HG02678 (cell line): ENCODE results near the gene ST6GAL1.
A peak's percentile ranks its signal among the peaks of the same experiment; 100 is the strongest.

Experiments used
- ATAC-seq: cut with Tn5 transposase; IDR thresholded peaks from one replicate; pipeline ENCODE4 v1.9.1; 2021; ENCODE audit warnings: mild to moderate bottlenecking, moderate library complexity; ENCODE audit not compliant: unreplicated experiment

ST6GAL1 gene

DNA sequence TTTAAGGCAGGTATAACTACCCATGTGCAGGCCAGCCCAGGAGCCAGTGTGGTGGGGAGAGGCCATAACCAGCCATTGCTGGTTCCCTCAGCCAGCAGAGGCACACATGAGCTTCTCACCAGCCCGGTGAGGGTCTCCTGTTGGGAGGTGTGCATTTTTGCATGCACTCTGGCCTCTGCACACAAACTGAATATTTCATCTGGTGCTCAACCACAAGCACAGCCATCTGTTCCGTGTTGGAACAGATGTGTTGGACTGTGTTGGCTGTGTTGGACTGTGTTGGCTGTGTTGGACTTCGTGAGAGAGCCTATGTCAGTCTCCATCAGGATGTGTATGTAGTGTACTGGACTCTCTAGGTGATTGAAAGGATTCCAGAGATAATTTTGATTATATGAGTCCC is 141.8 kb downstream of the ST6GAL1 start:
- no peak for ATAC-seq

DNA sequence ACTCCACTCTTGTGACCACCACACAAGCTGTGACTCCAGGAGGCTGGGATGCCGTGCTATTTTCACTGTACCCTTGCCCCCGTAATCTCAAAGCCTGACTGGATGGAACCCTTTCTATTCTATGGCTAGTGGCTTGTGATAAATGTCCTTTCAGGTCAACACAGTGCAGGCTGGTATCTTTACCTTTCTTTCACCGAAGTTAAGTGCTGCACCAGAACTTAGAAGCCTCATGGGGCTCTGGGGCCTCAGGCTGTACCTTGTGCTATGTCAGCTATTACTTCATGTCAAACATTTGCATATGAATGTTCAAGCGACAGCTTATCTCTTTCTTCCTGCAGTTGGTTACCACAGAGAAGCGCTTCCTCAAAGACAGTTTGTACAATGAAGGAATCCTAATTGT is 142.2 kb downstream of the ST6GAL1 start:
- ATAC-seq = no peak

DNA sequence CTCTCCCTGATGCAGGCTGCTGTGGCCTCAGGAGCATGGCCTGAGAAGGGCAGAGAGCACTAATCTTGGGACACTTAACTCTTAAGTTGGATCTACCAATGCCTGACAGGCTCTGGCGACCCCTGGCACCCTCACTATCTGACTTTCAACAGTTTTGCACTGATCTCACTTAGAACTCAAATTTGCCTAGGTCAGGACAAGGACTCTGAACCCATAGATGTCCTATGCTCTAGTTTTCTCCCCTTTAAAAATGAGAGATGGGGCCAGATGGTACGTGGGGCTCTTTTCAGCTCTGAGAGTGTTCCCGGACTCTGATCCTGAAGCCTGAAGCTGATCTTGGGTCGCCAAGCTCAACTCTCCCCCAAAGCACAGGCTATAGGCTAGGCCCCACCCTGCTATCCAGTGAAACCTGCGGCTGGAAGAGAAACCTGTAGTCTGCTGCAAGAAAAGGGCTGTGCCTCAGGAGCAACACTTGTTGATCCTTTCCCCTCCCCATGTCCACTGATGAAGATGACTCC is 143.3 kb downstream of the ST6GAL1 start:
- no peak for ATAC-seq

DNA sequence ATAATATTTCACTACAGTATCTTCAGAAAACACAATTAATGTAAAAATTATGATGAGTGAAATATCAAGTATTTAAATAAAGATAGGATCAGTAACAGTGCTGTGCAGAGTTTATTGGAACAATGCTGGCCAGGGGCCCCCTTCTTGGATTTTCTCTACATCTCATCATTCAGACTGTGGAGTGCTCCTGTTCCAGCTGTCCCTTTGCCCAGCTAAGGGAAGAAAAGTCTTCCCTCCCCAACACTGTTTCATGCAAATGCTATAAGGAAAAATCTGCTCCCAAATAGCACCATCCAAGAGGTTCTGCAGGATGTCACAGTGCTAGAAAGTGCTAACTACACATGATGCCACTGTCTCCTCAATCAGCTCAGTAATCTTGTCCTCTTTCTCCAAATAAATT is 144.5 kb downstream of the ST6GAL1 start:
- no peak for ATAC-seq

DNA sequence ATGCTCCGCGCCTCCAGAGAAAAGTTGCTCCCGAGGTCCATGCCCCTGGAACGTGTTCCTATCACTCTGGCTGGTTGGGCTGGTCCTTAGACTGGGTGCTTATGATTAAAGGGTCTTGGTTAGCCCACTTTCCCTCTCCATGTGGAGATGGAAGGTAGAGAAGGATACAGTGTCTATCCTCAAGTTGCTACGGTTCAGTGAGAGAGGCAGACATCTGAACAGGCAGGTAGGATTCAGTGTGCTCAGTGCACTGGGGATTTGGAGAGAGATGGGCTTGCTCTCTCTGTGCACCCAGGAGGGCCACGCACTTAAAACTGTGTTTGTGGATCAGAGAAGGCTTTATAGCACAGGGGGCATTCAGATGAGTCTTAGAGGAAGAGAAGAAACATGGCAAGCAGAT is 146.0 kb downstream of the ST6GAL1 start:
- no peak for ATAC-seq

DNA sequence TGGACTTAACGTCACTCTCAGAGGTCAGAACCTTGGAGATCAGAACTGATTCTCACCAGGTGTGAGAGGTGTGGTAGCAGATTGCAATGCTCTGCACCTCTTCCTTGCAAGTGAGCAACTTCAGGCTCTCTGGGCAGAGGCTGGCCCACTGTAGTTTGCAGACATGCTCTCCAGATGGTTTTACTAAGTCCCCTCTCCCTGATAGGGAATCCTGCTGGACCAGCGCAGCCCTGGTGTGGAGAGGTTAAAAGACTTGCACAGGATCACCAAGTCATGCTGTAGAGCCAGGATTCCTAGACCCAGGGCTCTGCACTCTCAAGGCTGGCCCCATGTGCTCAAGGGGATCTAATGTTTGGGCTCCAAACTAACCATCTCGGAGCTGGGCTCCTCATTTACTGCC is 146.8 kb downstream of the ST6GAL1 start:
- no peak for ATAC-seq

DNA sequence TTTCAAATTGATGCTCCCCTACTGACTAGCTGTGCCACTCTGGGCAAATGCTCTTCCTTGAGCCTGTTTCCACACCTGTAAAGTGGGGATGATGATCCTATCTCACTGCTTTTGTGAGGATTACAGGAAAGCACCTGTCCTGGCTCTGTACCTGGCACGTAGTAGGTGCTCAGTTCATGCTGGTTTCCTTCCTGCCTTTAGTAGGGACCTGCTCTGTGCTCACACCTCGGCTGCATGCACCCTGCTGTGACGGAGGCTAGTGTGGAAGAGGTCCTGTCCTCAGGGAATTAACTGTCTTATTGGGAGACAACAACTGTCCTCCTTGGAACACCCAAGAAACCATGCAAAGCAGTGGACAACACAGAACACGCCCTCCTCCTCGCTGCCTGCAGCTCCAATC is 147.2 kb downstream of the ST6GAL1 start:
- ATAC-seq = no peak

DNA sequence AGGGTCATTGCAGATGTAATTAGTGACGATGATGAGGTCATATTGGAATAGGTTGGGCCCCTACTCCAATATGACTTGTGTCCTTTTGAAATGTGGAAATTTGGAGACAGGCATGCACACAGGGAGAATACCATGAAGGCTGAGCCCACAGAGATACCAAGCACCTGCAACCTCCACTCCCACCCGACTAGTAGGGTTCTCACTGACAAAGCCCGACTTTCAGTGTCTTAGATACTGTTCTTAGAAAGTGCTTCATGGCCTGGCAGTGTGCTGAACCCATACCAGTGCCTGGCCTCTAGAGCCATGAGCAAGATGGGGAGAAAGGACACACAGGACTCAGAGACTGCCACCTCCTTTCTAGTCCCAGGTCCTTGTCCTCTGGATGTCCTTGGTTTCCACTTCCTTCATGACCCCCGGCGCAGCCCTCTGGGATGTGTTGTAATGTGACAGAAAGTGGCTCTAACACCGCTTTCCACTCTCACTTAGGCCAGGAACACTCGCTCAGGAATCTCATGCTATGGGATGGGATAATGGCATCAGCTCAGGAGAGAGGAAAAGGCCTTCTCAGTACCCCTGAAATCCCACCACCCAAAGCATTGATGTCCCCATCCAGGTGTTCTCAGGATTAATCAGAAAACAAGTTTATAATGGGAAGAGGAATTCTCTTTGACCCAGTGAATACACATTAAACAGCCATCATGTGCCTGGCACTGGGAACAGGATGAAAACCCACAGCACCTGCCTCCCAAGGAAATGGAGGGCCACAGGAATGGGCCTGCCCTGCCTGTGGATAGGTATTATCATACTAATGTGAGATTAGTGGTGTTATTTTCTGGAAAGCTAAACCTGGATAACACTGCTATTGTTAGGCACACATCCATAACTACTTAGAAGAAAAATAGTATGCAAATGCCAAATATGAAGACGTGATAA is 149.0 kb downstream of the ST6GAL1 start:
- no peak for ATAC-seq

DNA sequence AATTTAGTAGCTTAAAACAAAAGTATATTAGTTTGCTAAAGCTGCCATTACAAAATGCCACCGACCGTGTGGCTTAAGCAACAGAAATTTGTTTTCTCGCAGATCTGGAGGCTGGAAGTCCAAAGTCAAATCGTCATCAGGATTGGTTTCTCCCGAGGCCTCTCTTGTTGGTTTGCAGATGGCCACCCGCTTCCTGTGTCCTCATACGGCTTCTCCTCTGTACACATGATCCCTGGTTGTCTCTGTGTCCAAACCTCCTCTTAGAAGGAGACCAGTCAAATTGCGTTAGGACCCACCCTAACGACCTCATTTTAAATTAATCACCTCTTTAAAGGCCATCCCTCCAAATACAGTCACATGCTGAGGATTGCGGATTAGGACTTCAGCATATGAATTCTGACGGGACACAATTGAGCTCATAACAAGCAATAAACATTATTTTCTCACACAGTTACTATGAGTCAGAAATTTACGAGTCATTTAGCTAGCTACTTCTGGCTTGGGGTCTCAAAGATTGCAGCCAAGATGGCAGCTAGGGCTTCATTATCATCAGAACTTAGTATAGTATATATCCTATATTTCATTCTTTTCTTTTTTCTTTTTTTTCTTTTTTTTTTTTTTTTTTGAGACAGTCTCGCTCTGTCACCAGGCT is 150.6 kb downstream of the ST6GAL1 start:
- no peak for ATAC-seq

DNA sequence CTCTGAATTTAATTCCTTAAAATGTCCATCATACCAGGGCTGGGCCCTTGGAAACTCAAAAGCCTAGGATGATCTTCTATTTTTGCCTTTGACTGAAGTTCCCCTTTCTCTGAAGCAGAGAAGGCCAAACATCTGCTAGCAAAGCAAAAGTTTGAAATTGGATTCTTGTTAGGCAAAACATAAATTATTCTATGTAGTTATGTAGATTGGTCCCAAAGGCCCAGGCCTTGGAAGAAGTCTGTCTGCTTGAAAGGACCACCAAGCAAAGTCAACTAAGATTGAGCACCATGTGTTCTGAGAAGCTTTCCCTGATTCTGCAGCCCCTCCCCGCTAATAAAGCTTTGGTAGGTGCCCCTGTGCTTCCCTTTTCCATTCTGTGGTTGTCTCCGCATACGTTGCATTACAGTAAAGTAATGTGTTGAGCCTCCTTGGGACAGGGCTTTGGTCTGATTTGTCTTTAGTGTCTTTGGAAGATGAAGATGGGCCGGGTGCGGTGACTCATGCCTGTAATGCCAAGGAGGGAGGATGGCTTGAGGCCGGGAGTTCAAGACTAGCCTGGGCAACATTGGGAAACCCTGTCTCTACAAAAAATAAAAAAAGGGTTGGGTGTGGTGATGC is 152.5 kb downstream of the ST6GAL1 start:
- no peak for ATAC-seq

DNA sequence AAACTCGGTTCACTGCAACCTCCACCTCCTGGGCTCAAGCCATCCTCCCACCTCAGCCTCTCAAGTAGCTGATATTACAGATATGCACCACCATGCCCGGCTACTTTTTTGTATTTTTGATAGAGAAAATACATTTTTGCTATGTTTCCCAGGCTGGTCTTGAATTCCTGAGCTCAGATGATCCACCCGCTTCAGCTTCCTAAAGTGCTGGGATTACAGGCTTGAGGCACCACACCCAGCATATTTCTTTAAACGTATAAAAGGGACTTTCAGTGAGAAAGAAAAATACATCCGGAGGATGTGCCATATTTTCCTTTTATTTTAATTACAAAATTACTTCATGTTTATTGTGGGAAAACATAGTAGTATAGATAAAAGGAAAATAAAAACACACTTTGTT is 153.8 kb downstream of the ST6GAL1 start:
- ATAC-seq = no peak

DNA sequence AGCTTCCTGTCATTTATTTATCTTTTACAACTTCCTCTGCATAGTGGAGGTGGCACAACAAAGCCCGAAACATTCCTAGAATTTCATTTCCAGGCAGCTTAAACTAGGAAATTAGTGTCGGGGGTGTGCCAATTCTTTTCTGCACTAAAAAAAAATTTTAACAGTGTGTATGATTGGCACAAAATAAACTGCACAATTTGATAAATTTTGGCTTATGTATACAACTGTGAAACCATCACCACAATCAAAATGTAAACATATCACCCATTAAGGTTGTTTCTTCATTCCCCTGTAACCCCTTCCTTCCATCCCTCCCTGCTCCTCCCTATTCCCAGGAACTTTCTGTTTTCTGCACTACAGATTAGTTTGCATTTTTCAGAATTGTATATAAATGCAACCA is 154.3 kb downstream of the ST6GAL1 start:
- no peak for ATAC-seq

DNA sequence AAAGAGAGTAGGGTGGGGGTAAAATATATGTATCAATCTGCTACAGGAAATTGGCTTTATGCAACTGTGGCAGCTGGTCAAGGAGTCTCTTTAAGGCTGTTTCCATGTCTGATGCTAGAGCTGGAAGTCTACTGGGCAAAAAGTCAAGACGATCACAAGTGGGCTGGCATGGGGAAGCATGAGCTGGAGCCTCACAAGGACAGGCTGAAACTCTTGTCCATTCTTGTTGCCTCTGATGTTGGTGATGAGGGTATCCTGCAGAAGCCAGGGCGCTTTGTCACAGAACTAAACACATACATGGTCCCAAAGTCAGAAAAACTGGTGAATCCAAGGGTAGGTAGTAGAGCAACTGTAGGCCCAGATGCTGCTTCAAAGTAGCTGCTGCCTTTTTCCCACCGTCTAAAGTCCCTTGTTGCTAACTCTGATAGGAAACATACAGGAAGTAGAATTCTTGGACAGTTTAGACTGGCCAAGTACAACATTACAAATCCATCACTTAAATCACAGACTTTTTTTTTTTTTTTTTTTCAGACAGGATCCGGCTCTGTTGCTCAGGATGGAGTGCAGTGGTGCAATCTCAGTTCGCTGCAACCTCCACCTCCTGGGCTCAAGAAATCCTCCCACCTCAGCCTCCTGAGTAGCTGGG is 154.8 kb downstream of the ST6GAL1 start:
- ATAC-seq = no peak

DNA sequence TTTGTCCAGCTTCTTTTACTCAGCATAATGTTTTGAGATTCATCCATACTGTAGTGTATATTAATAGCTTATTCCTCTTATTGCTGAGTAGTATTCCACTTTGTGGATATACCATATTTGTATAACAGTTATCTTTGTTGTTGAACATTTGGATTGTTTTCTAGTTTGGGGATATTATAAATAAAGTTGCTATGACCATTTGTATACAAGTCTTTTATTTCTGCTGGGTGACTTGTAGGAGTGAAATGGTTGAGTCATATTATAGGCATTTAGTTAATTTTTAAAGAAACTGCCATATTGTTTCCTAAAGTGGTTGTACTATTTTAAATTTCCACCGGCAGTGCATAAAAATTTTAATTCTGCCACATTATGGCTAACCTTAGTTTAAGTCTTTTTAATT is 155.6 kb downstream of the ST6GAL1 start:
- ATAC-seq = no peak

DNA sequence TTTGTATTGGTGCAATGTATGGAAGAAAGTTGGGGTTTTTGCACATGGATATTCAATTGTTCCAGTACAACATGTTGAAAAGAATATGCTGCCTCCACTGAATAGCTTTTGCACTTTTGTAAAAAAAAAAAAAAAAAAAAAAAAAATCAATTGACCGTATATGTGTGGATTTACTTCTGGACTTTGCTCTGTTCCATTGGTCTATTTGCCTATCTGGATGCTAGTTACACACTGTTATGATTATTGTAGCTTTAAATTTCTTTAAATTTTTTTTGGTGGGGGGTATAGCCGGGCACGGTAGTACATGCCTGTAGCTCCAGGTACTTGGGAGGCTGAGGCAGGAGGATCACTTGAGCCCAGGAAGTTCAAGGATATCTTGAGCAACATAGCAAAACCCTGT is 156.5 kb downstream of the ST6GAL1 start:
- ATAC-seq = no peak

DNA sequence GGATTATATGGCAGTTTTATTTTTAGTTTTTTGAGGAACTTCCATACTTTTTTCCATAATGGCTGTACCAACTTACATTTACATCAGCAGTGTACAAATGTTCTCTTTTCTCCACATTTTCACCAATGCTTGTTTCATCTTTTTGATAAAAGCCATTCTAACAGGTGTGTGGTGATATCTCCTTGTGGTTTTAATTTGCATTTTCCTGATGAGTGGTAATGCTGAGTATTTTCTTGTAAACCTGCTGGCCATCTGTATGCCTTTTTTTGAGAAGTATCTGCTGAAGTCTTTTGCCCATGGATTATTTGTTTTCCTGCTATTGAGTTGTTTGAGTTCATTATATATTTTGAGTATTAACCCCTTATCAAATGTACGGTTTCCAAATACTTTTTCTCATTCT is 158.4 kb downstream of the ST6GAL1 start:
- no peak for ATAC-seq

DNA sequence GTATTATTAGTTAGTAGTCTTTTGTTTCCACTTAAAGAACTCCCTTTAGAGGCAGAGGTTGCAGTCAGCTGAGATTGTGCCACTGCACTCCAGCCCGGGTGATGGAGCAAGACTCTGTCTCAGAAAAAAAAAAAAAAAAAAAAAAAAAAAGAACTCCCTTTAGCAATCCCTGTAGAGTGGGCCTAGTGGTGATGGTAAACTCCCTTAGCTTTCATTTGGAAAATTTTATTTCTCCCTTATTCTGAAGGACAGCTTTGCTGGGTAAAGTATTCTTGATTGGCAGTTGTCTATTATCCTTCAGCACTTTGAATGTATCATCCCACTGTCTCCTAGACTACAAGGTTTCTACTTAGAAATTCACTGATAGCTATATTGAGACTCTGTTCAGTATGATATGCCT is 163.0 kb downstream of the ST6GAL1 start:
- ATAC-seq = no peak

DNA sequence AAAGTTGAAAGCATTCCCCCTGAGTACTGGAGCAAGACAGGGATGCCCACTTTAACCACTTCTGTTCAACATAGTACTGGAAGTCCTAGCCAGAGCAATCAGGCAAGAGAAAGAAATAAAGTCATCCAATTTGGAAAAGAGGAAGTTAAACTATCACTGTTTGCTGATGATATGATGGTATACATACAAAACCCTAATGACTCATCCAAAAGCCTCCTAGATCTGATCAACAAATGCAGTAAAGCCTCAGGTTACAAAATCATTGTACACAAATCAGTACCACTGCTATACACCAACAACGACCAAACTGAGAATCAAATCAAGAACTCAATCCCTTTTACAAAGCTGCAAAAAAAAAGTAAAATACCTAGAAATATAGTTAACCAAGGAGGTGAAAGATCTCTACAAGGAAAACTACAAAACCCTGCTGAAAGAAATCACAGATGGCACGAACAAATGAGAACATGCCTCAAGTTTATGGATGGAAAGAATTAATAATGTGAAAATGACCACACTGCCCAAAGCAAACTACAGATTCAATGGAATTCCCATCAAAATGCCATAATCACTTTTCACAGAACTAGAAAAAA is 168.7 kb downstream of the ST6GAL1 start:
- no peak for ATAC-seq

DNA sequence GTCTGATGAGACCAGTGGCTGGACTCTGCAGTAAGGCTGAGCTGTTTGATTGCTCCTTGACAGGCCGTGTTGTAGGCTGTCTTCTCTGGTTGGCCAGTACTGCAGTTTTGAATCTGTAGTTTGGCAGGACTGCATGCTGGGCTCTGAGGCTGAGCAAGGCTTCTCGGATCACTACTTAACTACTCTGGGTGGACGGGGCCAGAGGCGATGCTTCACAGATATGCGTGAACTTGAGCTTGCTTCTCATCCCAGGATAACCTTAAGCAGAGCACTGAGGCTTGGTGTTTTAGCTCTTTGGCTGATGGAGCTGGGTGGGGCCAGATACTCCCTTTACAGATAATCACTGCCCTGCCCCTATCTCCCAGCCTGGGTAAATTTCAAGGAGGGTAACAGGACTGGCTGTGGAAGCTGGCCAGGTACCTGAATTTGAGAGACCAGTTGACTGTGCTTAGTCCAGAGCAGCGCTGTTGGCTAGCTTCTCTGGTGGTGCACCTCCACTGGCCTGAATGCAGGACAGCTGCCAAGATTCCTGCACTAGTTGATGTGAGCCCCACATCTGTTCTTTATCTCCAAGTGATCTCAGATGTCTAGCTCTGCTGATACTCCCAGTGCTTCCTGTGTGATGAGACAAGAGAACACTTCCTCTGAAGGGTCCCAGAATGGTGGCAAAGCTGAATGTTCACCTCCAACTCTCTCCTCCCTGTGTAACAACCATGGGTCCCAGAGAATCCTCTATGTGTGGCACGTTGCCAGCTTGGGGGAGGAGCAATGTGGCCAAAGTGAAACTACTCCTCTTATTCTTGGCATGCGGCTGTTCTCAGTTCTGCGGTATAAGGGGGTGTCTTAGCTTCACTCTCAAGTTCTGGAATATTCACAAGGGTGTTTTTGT is 171.1 kb downstream of the ST6GAL1 start:
- ATAC-seq = peak; percentile 74

DNA sequence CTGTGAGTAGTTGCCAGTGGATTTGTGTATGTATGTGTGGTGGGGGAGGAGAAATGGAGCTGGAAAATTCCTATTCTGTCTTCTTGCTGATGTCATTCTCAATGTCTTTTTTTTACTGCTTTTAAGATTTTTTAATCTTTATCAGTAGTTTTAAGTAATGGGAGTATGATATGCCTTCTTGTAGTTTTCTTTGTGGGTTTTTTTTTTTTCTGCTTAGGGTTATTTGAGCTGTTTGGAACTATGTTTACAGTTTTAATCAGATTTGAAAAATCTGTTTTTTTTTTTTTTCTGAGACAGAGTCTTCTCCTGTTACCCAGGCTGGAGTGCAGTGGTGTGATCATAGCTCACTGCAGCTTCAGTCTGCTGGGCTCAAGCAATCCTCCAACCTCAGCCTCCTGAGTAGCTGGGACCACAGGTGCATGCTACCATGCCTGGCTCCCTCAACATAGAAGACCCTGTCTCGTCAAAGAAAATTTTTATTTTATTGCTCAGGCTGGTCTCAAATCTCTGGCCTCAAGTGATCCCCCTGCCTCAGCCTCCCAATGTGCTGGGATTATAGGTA is 171.8 kb downstream of the ST6GAL1 start:
- ATAC-seq = no peak
